H9 (cell line): ENCODE data around the gene GJD4. TPM values are rescaled to one million over a fixed set of nuclear protein-coding genes. Genes with fewer than 3 reads are reported as not detected.

Source experiments
- DNase-seq: peaks from one replicate; pipeline ENCODE4 v3.0.0-alpha.2; 2017
- H2AFZ ChIP-seq: one replicate; pipeline ENCODE4 v1.6.1; 2013; ENCODE audit warnings: mild to moderate bottlenecking, low read length, control low read depth, moderate library complexity
- H2AK5ac ChIP-seq: 2 replicates; pipeline ENCODE4 v1.6.1; 2013; ENCODE audit warnings: low read length, control low read depth, mixed read lengths; ENCODE audit not compliant: insufficient read length
- H2BK120ac ChIP-seq: one replicate; pipeline ENCODE4 v1.6.1; 2013; ENCODE audit warnings: low read depth, mild to moderate bottlenecking, low read length, control low read depth, inconsistent platforms; ENCODE audit not compliant: poor library complexity, severe bottlenecking
- H2BK12ac ChIP-seq: 2 replicates; pipeline ENCODE4 v1.6.1; 2013; ENCODE audit warnings: low read length, control low read depth, mixed read lengths, low read depth; ENCODE audit not compliant: insufficient read length
- H2BK15ac ChIP-seq: 2 replicates; pipeline ENCODE4 v1.6.1; 2013; ENCODE audit warnings: low read depth, low read length, control low read depth
- H2BK20ac ChIP-seq: one replicate; pipeline ENCODE4 v1.6.1; 2013; ENCODE audit warnings: low read depth, mild to moderate bottlenecking, low read length, control low read depth, inconsistent platforms; ENCODE audit not compliant: poor library complexity, severe bottlenecking
- H2BK5ac ChIP-seq: 2 replicates; pipeline ENCODE4 v1.6.1; 2013; ENCODE audit warnings: low read length, control low read depth, mixed read lengths; ENCODE audit not compliant: insufficient read length
- H3K14ac ChIP-seq: 2 replicates; pipeline ENCODE4 v1.6.1; 2013; ENCODE audit warnings: low read length, control low read depth; ENCODE audit not compliant: insufficient read depth
- H3K18ac ChIP-seq: 2 replicates; pipeline ENCODE4 v1.6.1; 2013; ENCODE audit warnings: low read depth, mild to moderate bottlenecking, mixed read lengths, low read length, control low read depth; ENCODE audit not compliant: insufficient read length
- H3K23ac ChIP-seq: 2 replicates; pipeline ENCODE4 v1.6.1; 2013; ENCODE audit warnings: low read length, control low read depth, mixed read lengths, low read depth; ENCODE audit not compliant: insufficient read length
- H3K23me2 ChIP-seq: 2 replicates; pipeline ENCODE4 v1.6.1; 2013; ENCODE audit warnings: low read depth, mild to moderate bottlenecking, mixed read lengths, low read length, control low read depth; ENCODE audit not compliant: insufficient read length, poor library complexity, severe bottlenecking
- H3K27ac ChIP-seq: 2 replicates; pipeline ENCODE4 v1.5.1; 2013; ENCODE audit warnings: low read length, control low read depth, mixed read lengths, low read depth; ENCODE audit not compliant: insufficient read length
- H3K27me3 ChIP-seq: 2 replicates; pipeline ENCODE4 v1.6.1; 2013; ENCODE audit warnings: low read length, control low read depth, inconsistent platforms; ENCODE audit not compliant: insufficient read depth
- H3K4ac ChIP-seq: 2 replicates; pipeline ENCODE4 v1.6.1; 2013; ENCODE audit warnings: low read depth, mild to moderate bottlenecking, control low read depth, inconsistent platforms, low read length, moderate library complexity
- H3K4me1 ChIP-seq: 2 replicates; pipeline ENCODE4 v1.6.1; 2013; ENCODE audit warnings: low read length, control low read depth, inconsistent platforms; ENCODE audit not compliant: insufficient read depth
- H3K4me2 ChIP-seq: 2 replicates; pipeline ENCODE4 v1.6.1; 2013; ENCODE audit warnings: low read length, control low read depth, mixed read lengths; ENCODE audit not compliant: insufficient read length, insufficient read depth
- H3K56ac ChIP-seq: 2 replicates; pipeline ENCODE4 v1.6.1; 2013; ENCODE audit warnings: low read depth, mild to moderate bottlenecking, mixed read lengths, low read length, control low read depth; ENCODE audit not compliant: insufficient read length
- H3K79me1 ChIP-seq: 2 replicates; pipeline ENCODE4 v1.6.1; 2013; ENCODE audit warnings: low read depth, mild to moderate bottlenecking, moderate library complexity, low read length, control low read depth, inconsistent platforms; ENCODE audit not compliant: insufficient read depth, poor library complexity, severe bottlenecking
- H3K79me2 ChIP-seq: 2 replicates; pipeline ENCODE4 v1.6.1; 2013; ENCODE audit warnings: low read length, control low read depth, inconsistent platforms; ENCODE audit not compliant: insufficient read depth
- H3K9ac ChIP-seq: 2 replicates; pipeline ENCODE4 v1.6.1; 2013; ENCODE audit warnings: low read length, control low read depth, mixed read lengths; ENCODE audit not compliant: insufficient read length; ENCODE audit errors: extremely low read depth
- H3K9me3 ChIP-seq: one replicate; pipeline ENCODE4 v1.6.1; 2013; ENCODE audit warnings: low read depth, low read length, inconsistent platforms; ENCODE audit not compliant: control insufficient read depth
- H3T11ph ChIP-seq: one replicate; pipeline ENCODE4 v1.6.1; 2013; ENCODE audit warnings: mild to moderate bottlenecking, low read length, control low read depth, inconsistent platforms
- H4K20me1 ChIP-seq: one replicate; pipeline ENCODE4 v1.6.1; 2013; ENCODE audit not compliant: control insufficient read depth, insufficient read length, insufficient read depth
- H4K5ac ChIP-seq: 2 replicates; pipeline ENCODE4 v1.6.1; 2013; ENCODE audit warnings: low read depth, mild to moderate bottlenecking, mixed read lengths, low read length, control low read depth; ENCODE audit not compliant: insufficient read length
- H4K8ac ChIP-seq: replicated peaks from 2 replicates; pipeline ENCODE4 v1.6.1; 2013; ENCODE audit warnings: low read length, control low read depth, mixed read lengths, low read depth; ENCODE audit not compliant: insufficient read length
- H4K91ac ChIP-seq: 2 replicates; pipeline ENCODE4 v1.6.1; 2013; ENCODE audit warnings: low read depth, mild to moderate bottlenecking, moderate library complexity, mixed read lengths, low read length, control low read depth; ENCODE audit not compliant: insufficient read length
- H3K27ac Mint-ChIP-seq, 3 experiments: 2 replicates in 2 of 3; 3 replicates in 1 of 3; pipeline ENCODE4 v1.8.0; 2020 to 2021; ENCODE audit warnings: mixed read lengths in 3 of 3, mild to moderate bottlenecking in 1 of 3, moderate library complexity in 1 of 3
- H3K27me3 Mint-ChIP-seq: 2 replicates; pipeline ENCODE4 v1.8.0; 2021; ENCODE audit warnings: low read depth, mild to moderate bottlenecking, moderate library complexity, mixed read lengths
- H3K36me3 Mint-ChIP-seq, 3 experiments: 2 replicates in 2 of 3; 3 replicates in 1 of 3; pipeline ENCODE4 v1.8.0; 2020 to 2021; ENCODE audit warnings: low read depth in 3 of 3, mixed read lengths in 3 of 3; ENCODE audit not compliant: insufficient read depth in 1 of 3
- H3K4me1 Mint-ChIP-seq, 2 experiments: 2 replicates each; pipeline ENCODE4 v1.8.0; 2020; ENCODE audit warnings: mixed read lengths in 2 of 2
- H3K4me3 Mint-ChIP-seq, 2 experiments: 2 replicates in 1 of 2; 3 replicates in 1 of 2; pipeline ENCODE4 v1.8.0; 2020 to 2021; ENCODE audit warnings: mild to moderate bottlenecking in 2 of 2, mixed read lengths in 2 of 2, moderate library complexity in 1 of 2
- H3K9me3 Mint-ChIP-seq, 2 experiments: 2 replicates in 1 of 2; 3 replicates in 1 of 2; pipeline ENCODE4 v1.8.0; 2020; ENCODE audit warnings: mild to moderate bottlenecking in 2 of 2, mixed read lengths in 2 of 2, moderate library complexity in 1 of 2
- WGBS: extraction: QIAGEN DNeasy Blood & Tissue Kit; methylation state at CpG from one replicate; pipeline ENCODE4 v1.1.7; 2013; ENCODE audit warnings: missing lambda C conversion rate, low lambda C conversion rate, mixed read lengths; ENCODE audit not compliant: insufficient read length; ENCODE audit errors: extremely low coverage; 5-methylcytosine and 5-hydroxymethylcytosine counted together
- total RNA-seq: library from RNA; stranded (reverse); gene quantifications from 2 replicates; pipeline ENCODE4 v1.2.1, GENCODE V29; 2021
- TF ChIP-seq, protein P1 (sequence below): fragments of 200-600 bp; sonication (generic); conservative IDR thresholded peaks from 3 replicates; pipeline ENCODE4 v1.8.0; 2021; ENCODE audit warnings: antibody characterized with exemption, mild to moderate bottlenecking

GJD4 gene
- total RNA-seq, 1 experiment from 2014 or later, result not detected

GRCh38 chr10:35631404-35631803 is 26.3 kb downstream of the GJD4 start:
- Histone ChIP-seq H3K79me1 (no peaks in the 10 kb centered on the region), H2AK5ac (no peak overlapping the region), H2BK120ac (no peak overlapping the region), H3K4me2 (no peak overlapping the region), H3K4ac (no peak overlapping the region), H4K8ac (no peak overlapping the region), H3K18ac (no peak overlapping the region), H4K20me1 (no peaks in the 10 kb centered on the region), H2AFZ (no peak overlapping the region), H3K9ac (no peak overlapping the region), H2BK15ac (no peak overlapping the region), H4K91ac (no peak overlapping the region), H3K27me3 (no peaks in the 10 kb centered on the region), H3K27ac (no peak overlapping the region), H3K23me2 (no peaks in the 10 kb centered on the region), H3K56ac (no peak overlapping the region), H3K23ac (no peak overlapping the region), H2BK20ac (no peak overlapping the region), H2BK5ac (no peak overlapping the region), H3T11ph (no peak overlapping the region), H4K5ac (no peak overlapping the region), H3K14ac (no peak overlapping the region), H3K4me1 (no peaks in the 10 kb centered on the region), H3K79me2 (no peaks in the 10 kb centered on the region), H2BK12ac (no peak overlapping the region), H3K9me3 (no peaks in the 10 kb centered on the region)
- H3K4me1 Mint-ChIP-seq, result peaks cover 20 to 24% of the 10 kb centered on the region in 2 experiments
- DNase-seq, result no peak
- no peak overlapping the region for H3K27ac Mint-ChIP-seq
- peaks cover 9% of the 10 kb centered on the region for H3K27me3 Mint-ChIP-seq
- no peak overlapping the region for H3K4me3 Mint-ChIP-seq
- no CpG with 5 or more reads among the region's 1 CpG for WGBS
- peaks cover 5 to 8% of the 10 kb centered on the region in 2 experiments; a peak in 1 of 5 replicates for H3K9me3 Mint-ChIP-seq
- no peaks in the 10 kb centered on the region; a peak in 2 of 7 replicates for H3K36me3 Mint-ChIP-seq
- TF ChIP-seq, protein P1, sequence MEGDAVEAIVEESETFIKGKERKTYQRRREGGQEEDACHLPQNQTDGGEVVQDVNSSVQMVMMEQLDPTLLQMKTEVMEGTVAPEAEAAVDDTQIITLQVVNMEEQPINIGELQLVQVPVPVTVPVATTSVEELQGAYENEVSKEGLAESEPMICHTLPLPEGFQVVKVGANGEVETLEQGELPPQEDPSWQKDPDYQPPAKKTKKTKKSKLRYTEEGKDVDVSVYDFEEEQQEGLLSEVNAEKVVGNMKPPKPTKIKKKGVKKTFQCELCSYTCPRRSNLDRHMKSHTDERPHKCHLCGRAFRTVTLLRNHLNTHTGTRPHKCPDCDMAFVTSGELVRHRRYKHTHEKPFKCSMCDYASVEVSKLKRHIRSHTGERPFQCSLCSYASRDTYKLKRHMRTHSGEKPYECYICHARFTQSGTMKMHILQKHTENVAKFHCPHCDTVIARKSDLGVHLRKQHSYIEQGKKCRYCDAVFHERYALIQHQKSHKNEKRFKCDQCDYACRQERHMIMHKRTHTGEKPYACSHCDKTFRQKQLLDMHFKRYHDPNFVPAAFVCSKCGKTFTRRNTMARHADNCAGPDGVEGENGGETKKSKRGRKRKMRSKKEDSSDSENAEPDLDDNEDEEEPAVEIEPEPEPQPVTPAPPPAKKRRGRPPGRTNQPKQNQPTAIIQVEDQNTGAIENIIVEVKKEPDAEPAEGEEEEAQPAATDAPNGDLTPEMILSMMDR, result no peak
